DMS79 treated with DMSO at 0.1 percent for 48 hours (cell line): ENCODE measurements around the gene ZNF143.
A peak's percentile ranks its signal among the peaks of the same experiment; 100 is the strongest.

Experiments used
- DNase-seq: peaks from one replicate; lab custom pipeline; 2025; lab: John Stamatoyannopoulos, UW

Gene ZNF143

DNA sequence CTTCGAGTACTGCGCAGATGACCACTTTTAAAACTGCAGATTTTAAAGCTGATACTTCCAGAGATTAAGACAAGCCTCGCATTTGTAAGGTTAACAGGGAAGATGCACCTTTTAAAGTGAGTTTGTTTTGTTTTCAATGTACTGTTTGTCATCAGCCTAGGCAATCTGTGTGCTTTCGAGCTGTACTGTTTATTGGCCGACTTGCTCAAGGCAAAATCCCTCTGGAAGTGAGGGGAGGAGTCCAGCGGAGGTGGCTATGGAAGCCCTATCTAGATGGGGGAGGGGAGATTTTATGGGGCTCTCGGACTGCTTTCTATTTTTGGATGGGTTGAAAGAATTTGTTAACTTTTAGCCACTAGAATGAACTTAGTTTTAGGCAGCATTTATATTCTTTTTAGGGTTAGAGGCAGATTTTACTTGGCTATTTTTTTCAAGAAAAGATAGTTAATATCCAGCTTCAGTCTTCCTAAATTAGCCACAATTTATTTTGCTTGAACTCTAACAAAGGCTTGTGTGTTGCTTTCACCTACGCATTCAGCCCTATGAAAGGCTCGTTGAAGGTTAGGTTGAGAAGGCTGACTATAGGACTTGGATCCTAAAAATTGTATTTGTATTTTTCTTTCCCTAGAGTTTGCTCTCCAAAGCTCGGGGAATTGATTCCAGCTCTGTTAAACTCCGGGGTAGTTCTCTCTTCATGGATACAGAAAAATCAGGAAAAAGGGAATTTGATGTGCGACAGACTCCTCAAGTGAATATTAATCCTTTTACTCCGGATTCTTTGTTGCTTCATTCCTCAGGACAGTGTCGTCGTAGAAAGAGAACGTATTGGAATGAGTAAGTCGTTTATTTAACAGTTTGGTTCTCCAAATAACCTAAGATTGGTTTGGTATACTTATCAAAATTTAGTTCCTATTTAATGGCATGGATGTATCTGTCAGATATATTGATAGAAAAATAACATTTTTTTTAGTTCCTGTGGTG, 114.7 kb downstream of the ZNF143 start:
- peak; percentile 77 for DNase-seq

GRCh38 chr11:9576701-9577381, 116.0 kb downstream of the ZNF143 start:
- no peak for DNase-seq

- no peak for DNase-seq
Measured at GRCh38 chr11:9577556-9577955, 116.7 kb downstream of the ZNF143 start.
